ENCODE measurements around the gene SSH2.

The SSH2 gene

DNA sequence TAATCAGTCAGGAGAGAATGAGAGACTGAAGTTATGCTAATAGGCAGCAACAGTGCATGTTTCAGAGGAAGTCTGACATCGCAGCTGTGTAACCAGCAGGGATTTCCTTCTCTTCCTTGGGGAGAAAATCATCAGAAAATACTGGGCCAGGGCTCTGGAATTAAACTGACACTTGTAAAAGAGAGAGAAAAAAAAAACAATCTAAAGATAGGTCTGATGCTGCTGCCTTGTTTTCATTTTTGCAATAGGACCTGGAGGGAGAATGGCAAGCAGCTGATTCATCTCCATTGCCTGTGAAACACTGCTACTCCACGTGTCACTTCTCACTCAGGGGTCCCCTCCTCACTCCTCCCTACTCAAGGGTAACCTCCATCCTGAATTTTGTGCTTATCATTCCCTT is 289.6 kb downstream of the SSH2 start:
- no peaks in the 10 kb centered on the region for H3K36me3 ChIP-seq (replicated peaks; ENCODE audit: insufficient read depth, low read length)
- DNase-seq: no peak
- H3K9me2 ChIP-seq (replicated peaks; ENCODE audit: insufficient read depth, low read length): no peaks in the 10 kb centered on the region
- no peak overlapping the region for H3K4me3 ChIP-seq (ENCODE audit: low read length)
- peaks cover 7% of the 10 kb centered on the region; the same call in 1 of the 2 replicates for H3K4me1 ChIP-seq (ENCODE audit: low read length)
- no peak overlapping the region for H3K4me2 ChIP-seq (ENCODE audit: low read depth, low read length)
- peaks cover 9% of the 10 kb centered on the region; the same call in 1 of the 2 replicates for H3F3A ChIP-seq (ENCODE audit: insufficient read depth, low read length)
- no peak overlapping the region for H3K9ac ChIP-seq (ENCODE audit: low read length)
- H2AFZ ChIP-seq (ENCODE audit: low read length): no peak overlapping the region
- TF ChIP-seq EZH2phosphoT487 (IDR thresholded peaks at IDR 0.05; ENCODE audit: low read length) (no peak), EZH2 (optimal IDR thresholded peaks at IDR 0.05; ENCODE audit: low read depth, low read length) (no peak)
- TF ChIP-seq, protein P1, sequence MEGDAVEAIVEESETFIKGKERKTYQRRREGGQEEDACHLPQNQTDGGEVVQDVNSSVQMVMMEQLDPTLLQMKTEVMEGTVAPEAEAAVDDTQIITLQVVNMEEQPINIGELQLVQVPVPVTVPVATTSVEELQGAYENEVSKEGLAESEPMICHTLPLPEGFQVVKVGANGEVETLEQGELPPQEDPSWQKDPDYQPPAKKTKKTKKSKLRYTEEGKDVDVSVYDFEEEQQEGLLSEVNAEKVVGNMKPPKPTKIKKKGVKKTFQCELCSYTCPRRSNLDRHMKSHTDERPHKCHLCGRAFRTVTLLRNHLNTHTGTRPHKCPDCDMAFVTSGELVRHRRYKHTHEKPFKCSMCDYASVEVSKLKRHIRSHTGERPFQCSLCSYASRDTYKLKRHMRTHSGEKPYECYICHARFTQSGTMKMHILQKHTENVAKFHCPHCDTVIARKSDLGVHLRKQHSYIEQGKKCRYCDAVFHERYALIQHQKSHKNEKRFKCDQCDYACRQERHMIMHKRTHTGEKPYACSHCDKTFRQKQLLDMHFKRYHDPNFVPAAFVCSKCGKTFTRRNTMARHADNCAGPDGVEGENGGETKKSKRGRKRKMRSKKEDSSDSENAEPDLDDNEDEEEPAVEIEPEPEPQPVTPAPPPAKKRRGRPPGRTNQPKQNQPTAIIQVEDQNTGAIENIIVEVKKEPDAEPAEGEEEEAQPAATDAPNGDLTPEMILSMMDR (IDR thresholded peaks at IDR 0.05; ENCODE audit: low read length): no peak
- H3K27me3 ChIP-seq (replicated peaks; ENCODE audit: insufficient read depth, low read length): no peaks in the 10 kb centered on the region
- no peaks in the 10 kb centered on the region for H4K20me1 ChIP-seq (ENCODE audit: insufficient read depth, low read length)
- H3K9me3 ChIP-seq (replicated peaks; ENCODE audit: insufficient read depth, low read length): no peaks in the 10 kb centered on the region
- no peaks in the 10 kb centered on the region for H3K79me2 ChIP-seq (ENCODE audit: low read length)
- H3K27ac ChIP-seq (ENCODE audit: low read length): no peak overlapping the region

DNA sequence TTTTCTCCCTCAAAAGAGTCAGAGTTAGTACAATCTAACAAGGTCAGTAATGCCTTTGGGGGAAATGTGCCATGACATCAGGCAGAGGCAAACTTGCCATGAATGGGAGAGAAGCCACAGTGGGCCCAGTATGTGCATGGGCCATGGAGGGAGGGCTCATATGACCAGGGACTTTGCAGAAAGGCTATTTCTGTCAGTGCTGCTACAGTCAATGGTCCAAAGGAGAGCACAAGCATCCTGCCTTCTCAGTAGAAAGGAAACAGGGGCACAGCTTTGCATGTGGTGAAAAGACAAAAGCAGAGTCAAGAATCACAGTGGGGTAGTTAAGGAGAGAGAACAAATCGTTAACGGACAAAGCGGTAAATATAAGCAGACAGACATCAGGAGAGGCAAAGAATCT is 296.1 kb downstream of the SSH2 start:
- H4K20me1 ChIP-seq (ENCODE audit: insufficient read depth, low read length): no peaks in the 10 kb centered on the region
- H3K9ac ChIP-seq (ENCODE audit: low read length): no peak overlapping the region
- H3K4me1 ChIP-seq (ENCODE audit: low read length): no peaks in the 10 kb centered on the region
- H3F3A ChIP-seq (ENCODE audit: insufficient read depth, low read length): 0 out of 2 replicates have a peak, but pooled peaks cover 1% of the 10 kb centered on the region
- no peaks in the 10 kb centered on the region for H3K79me2 ChIP-seq (ENCODE audit: low read length)
- no peak overlapping the region for H3K27ac ChIP-seq (ENCODE audit: low read length)
- no peak overlapping the region for H2AFZ ChIP-seq (ENCODE audit: low read length)
- no peaks in the 10 kb centered on the region for H3K36me3 ChIP-seq (replicated peaks; ENCODE audit: insufficient read depth, low read length)
- H3K27me3 ChIP-seq (replicated peaks; ENCODE audit: insufficient read depth, low read length): no peaks in the 10 kb centered on the region
- TF ChIP-seq, protein P1 (IDR thresholded peaks at IDR 0.05; ENCODE audit: low read length): no peak
- no peak for TF ChIP-seq EZH2 (optimal IDR thresholded peaks at IDR 0.05; ENCODE audit: low read depth, low read length)
- TF ChIP-seq EZH2phosphoT487 (IDR thresholded peaks at IDR 0.05; ENCODE audit: low read length): no peak
- H3K4me3 ChIP-seq (ENCODE audit: low read length): no peak overlapping the region
- no peaks in the 10 kb centered on the region for H3K9me3 ChIP-seq (replicated peaks; ENCODE audit: insufficient read depth, low read length)
- H3K9me2 ChIP-seq (replicated peaks; ENCODE audit: insufficient read depth, low read length): no peaks in the 10 kb centered on the region
- DNase-seq: no peak
- no peak overlapping the region for H3K4me2 ChIP-seq (ENCODE audit: low read depth, low read length)

DNA sequence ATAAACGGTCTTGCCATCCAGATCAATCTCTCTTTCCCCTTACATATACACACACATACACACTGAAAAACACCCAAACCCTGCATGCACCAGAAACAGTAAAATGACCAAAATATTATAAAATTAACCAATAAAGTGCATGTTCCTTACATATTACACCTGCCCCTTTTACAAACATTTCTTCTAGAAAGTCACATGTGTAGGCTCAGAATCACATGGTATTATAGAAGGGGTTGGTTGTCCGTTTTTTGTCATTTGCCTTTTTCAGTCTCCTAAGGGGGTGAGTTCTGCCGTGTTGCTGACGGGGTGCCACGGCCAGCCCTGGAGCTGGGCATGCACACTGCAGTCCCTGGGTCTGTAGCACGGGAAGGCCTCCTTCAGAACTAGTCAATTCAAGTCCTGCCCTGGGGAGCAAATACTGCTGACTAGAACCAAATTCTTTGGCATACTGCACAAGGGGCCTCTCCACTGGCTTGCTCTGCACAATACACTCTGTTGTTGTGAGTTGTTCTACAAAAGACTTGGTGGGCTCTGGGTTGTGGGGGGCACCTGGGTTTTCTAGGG is 299.3 kb downstream of the SSH2 start:
- Histone ChIP-seq H3K27ac (ENCODE audit: low read length) (no peak overlapping the region), H3K79me2 (ENCODE audit: low read length) (no peaks in the 10 kb centered on the region), H3K4me2 (ENCODE audit: low read depth, low read length) (no peak overlapping the region), H3F3A (ENCODE audit: insufficient read depth, low read length) (no peaks in the 10 kb centered on the region), H2AFZ (ENCODE audit: low read length) (no peak overlapping the region), H3K9me2 (replicated peaks; ENCODE audit: insufficient read depth, low read length) (no peaks in the 10 kb centered on the region), H3K9me3 (replicated peaks; ENCODE audit: insufficient read depth, low read length) (no peaks in the 10 kb centered on the region), H3K4me3 (ENCODE audit: low read length) (no peak overlapping the region), H3K4me1 (ENCODE audit: low read length) (no peaks in the 10 kb centered on the region), H3K27me3 (replicated peaks; ENCODE audit: insufficient read depth, low read length) (no peaks in the 10 kb centered on the region), H3K36me3 (replicated peaks; ENCODE audit: insufficient read depth, low read length) (no peaks in the 10 kb centered on the region), H3K9ac (ENCODE audit: low read length) (no peak overlapping the region), H4K20me1 (ENCODE audit: insufficient read depth, low read length) (no peaks in the 10 kb centered on the region)
- TF ChIP-seq, protein P1 (IDR thresholded peaks at IDR 0.05; ENCODE audit: low read length): no peak
- TF ChIP-seq EZH2phosphoT487 (IDR thresholded peaks at IDR 0.05; ENCODE audit: low read length) (no peak), EZH2 (optimal IDR thresholded peaks at IDR 0.05; ENCODE audit: low read depth, low read length) (no peak)
- no peak for DNase-seq
